Panc1 (cell line): ENCODE results near the gene PLXNA2. TPM values are rescaled to one million over a fixed set of nuclear protein-coding genes. Genes with fewer than 3 reads are reported as not detected.

Experiments
- ATAC-seq: fragments of 200-7000 bp; cut with Tn5 transposase; 2 replicates; pipeline ENCODE4 v1.9.1; 2020; ENCODE audit warnings: mild to moderate bottlenecking, moderate library complexity
- BruUV-seq: library from RNA; stranded (reverse); fragments of 400-500 nt; replicated peaks from 2 replicates; lab custom pipeline; 2021; lab: Mats Ljungman, UMichigan
- CTCF ChIA-PET: fragments of 300-600 bp; sonication (Branson Sonifier 250); formaldehyde crosslinking; loops from one replicate; lab custom pipeline; 2022; ENCODE audit warnings: antibody characterized with exemption; lab: Charles Lee
- POLR2A ChIA-PET: fragments of 300-600 bp; sonication (Branson Sonifier 250); formaldehyde crosslinking; loops from one replicate; lab custom pipeline; 2022; ENCODE audit warnings: antibody characterized with exemption; lab: Charles Lee
- DNase-seq: peaks from one replicate; pipeline ENCODE4 v3.0.0-alpha.2; 2010; ENCODE audit warnings: low read depth, low spot score
- H3K27ac ChIP-seq: 2 replicates; pipeline ENCODE4 v1.5.1; 2011; ENCODE audit warnings: mild to moderate bottlenecking, low read length, inconsistent platforms
- H3K27me3 ChIP-seq: fragments of 200-500 bp; sonication (Bioruptor generic); 2 replicates; pipeline ENCODE4 v1.6.0; 2014; ENCODE audit warnings: low read length, inconsistent platforms; ENCODE audit not compliant: control insufficient read depth, insufficient read depth
- H3K36me3 ChIP-seq: fragments of 200-500 bp; sonication (Bioruptor generic); 2 replicates; pipeline ENCODE4 v1.5.1; 2014; ENCODE audit warnings: inconsistent platforms, mild to moderate bottlenecking, low read length, moderate library complexity; ENCODE audit not compliant: control insufficient read depth, insufficient read depth
- H3K4me1 ChIP-seq: 2 replicates; pipeline ENCODE4 v1.5.1; 2011; ENCODE audit warnings: inconsistent platforms, mild to moderate bottlenecking, low read length, moderate library complexity; ENCODE audit not compliant: control insufficient read depth, insufficient read depth
- H3K4me3 ChIP-seq, 2 experiments: 2 replicates each; pipeline ENCODE4 v1.5.1; 2011 to 2012; ENCODE audit warnings: low read depth in 2 of 2, low read length in 2 of 2, mild to moderate bottlenecking in 2 of 2, inconsistent platforms in 1 of 2, moderate library complexity in 1 of 2
- H3K9me3 ChIP-seq: fragments of 200-500 bp; sonication (Bioruptor generic); 2 replicates; pipeline ENCODE4 v1.5.1; 2014; ENCODE audit warnings: low read depth, mild to moderate bottlenecking, inconsistent platforms, low read length, moderate library complexity; ENCODE audit not compliant: control insufficient read depth, insufficient read depth
- POLR2AphosphoS5 ChIP-seq: IDR thresholded peaks from 2 replicates; pipeline ENCODE4 v1.6.1; 2012; ENCODE audit warnings: mild to moderate bottlenecking, low read depth, low read length, moderate library complexity
- SIN3A ChIP-seq: IDR thresholded peaks from 2 replicates; pipeline ENCODE4 v1.6.1; 2012; ENCODE audit warnings: low read depth, mild to moderate bottlenecking, low read length, moderate library complexity, borderline replicate concordance; ENCODE audit not compliant: insufficient read depth
- in situ Hi-C: cut with HindIII; loops from 2 replicates; pipeline ENCODE4 v1.10.0; 2016; ENCODE audit warnings: low sequenced_read_pairs, low pct_unique_long_range_greater_than_20kb
- intact Hi-C: fragments of 100-400 bp; cut with micrococcal nuclease; formaldehyde crosslinking; loops from one replicate; pipeline ENCODE4 v1.10.0; 2022; ENCODE audit not compliant: unreplicated experiment
- total RNA-seq: library from RNA; stranded (reverse); gene quantifications from one replicate; pipeline ENCODE4 v1.2.1, GENCODE V29; 2021; ENCODE audit not compliant: unreplicated experiment
- TF ChIP-seq, protein P1 (sequence below), 2 experiments: IDR thresholded peaks; 2 replicates each; pipeline ENCODE4 v1.6.1; 2011 to 2012; ENCODE audit warnings: low read depth in 2 of 2, control low read depth in 1 of 2, low read length in 1 of 2, mild to moderate bottlenecking in 1 of 2, moderate library complexity in 1 of 2; ENCODE audit not compliant: insufficient read depth in 1 of 2
- TF ChIP-seq, protein P2 (sequence below): fragments of 450-650 bp; IDR thresholded peaks from 2 replicates; pipeline ENCODE4 v1.5.1; 2017; ENCODE audit warnings: mild to moderate bottlenecking

The PLXNA2 gene
- total RNA-seq, 1 experiment from 2014 or later = 0.98 TPM

DNA sequence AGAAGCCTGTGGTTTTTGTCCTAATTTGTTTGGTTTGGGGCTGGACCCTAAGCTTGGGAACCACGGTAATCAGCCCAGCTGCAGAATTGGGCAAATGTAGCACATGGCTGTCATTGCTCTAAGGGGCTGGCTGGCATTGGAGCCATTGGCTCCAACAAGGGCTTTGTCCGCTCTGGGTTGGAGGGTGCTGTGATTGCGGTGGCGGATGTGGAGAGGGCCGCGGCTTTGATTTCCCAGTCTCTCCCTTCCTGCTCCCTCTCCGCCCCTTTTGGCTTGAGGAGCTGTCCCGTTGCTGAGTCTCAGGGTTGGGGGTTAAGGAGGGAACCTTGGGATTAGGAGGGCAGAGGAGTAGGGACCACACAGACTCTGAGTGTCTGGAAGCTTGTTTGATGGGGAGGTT lies 241.5 kb downstream of the PLXNA2 start:
- intact Hi-C loops = no loop called here
- no peak for DNase-seq
- Histone ChIP-seq H3K36me3 (no peaks in the 10 kb centered on the region), H3K4me3 (no peak overlapping the region), H3K27me3 (no peaks in the 10 kb centered on the region; the same call in none of the 2 replicates), H3K4me1 (no peaks in the 10 kb centered on the region), H3K27ac (no peak overlapping the region), H3K9me3 (no peaks in the 10 kb centered on the region)
- ATAC-seq = no peak
- in situ Hi-C loops = no loop called here
- no TSS peak for BruUV-seq
- POLR2A ChIA-PET = no interaction called here
- TF ChIP-seq, protein P1, sequence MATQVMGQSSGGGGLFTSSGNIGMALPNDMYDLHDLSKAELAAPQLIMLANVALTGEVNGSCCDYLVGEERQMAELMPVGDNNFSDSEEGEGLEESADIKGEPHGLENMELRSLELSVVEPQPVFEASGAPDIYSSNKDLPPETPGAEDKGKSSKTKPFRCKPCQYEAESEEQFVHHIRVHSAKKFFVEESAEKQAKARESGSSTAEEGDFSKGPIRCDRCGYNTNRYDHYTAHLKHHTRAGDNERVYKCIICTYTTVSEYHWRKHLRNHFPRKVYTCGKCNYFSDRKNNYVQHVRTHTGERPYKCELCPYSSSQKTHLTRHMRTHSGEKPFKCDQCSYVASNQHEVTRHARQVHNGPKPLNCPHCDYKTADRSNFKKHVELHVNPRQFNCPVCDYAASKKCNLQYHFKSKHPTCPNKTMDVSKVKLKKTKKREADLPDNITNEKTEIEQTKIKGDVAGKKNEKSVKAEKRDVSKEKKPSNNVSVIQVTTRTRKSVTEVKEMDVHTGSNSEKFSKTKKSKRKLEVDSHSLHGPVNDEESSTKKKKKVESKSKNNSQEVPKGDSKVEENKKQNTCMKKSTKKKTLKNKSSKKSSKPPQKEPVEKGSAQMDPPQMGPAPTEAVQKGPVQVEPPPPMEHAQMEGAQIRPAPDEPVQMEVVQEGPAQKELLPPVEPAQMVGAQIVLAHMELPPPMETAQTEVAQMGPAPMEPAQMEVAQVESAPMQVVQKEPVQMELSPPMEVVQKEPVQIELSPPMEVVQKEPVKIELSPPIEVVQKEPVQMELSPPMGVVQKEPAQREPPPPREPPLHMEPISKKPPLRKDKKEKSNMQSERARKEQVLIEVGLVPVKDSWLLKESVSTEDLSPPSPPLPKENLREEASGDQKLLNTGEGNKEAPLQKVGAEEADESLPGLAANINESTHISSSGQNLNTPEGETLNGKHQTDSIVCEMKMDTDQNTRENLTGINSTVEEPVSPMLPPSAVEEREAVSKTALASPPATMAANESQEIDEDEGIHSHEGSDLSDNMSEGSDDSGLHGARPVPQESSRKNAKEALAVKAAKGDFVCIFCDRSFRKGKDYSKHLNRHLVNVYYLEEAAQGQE (IDR thresholded peaks at IDR 0.05; ENCODE audit: insufficient read depth in 1 of 2, low read depth in 2 of 2, low read length in 1 of 2) = no peak
- TF ChIP-seq POLR2AphosphoS5 (no peak), SIN3A (no peak)
- TF ChIP-seq, protein P2, sequence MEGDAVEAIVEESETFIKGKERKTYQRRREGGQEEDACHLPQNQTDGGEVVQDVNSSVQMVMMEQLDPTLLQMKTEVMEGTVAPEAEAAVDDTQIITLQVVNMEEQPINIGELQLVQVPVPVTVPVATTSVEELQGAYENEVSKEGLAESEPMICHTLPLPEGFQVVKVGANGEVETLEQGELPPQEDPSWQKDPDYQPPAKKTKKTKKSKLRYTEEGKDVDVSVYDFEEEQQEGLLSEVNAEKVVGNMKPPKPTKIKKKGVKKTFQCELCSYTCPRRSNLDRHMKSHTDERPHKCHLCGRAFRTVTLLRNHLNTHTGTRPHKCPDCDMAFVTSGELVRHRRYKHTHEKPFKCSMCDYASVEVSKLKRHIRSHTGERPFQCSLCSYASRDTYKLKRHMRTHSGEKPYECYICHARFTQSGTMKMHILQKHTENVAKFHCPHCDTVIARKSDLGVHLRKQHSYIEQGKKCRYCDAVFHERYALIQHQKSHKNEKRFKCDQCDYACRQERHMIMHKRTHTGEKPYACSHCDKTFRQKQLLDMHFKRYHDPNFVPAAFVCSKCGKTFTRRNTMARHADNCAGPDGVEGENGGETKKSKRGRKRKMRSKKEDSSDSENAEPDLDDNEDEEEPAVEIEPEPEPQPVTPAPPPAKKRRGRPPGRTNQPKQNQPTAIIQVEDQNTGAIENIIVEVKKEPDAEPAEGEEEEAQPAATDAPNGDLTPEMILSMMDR = no peak
- CTCF ChIA-PET = no interaction called here

DNA sequence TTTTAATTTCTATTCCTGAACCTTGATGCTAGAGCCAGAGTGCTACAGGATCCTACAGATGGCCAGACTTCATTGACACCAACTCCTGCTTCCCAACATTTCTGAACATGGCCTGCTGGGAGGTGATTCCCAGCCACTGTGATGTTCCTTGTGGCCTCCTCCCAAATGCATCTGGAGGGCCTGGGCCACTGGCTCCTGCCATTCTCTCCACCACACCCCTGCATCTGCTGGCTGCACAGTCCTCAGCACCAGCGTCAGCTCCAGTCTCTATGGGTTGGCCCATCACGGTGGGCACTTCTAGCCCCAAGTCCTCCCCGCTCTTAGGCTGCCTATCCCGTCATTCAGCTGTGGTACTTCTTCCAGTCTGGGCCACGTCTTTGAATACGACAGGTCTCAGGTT lies 242.1 kb downstream of the PLXNA2 start:
- in situ Hi-C loops (no loop called here), intact Hi-C loops (no loop called here)
- no peak overlapping the region for H3K27ac ChIP-seq
- no peak for ATAC-seq
- ChIA-PET CTCF (no interaction called here), POLR2A (no interaction called here)
- H3K4me1 ChIP-seq = no peaks in the 10 kb centered on the region
- H3K36me3 ChIP-seq = no peaks in the 10 kb centered on the region
- no peak for TF ChIP-seq POLR2AphosphoS5
- TF ChIP-seq SIN3A = no peak
- TF ChIP-seq, protein P1 (IDR thresholded peaks at IDR 0.05; ENCODE audit: insufficient read depth in 1 of 2, low read depth in 2 of 2, low read length in 1 of 2) = no peak
- no peak overlapping the region for H3K4me3 ChIP-seq
- BruUV-seq = no TSS peak
- no peaks in the 10 kb centered on the region for H3K9me3 ChIP-seq
- no peak for DNase-seq
- H3K27me3 ChIP-seq = no peaks in the 10 kb centered on the region; the same call in none of the 2 replicates
